Measurements from ENCODE around the gene SIPA1L3. TPM values are rescaled to one million over a fixed set of nuclear protein-coding genes. Genes with fewer than 3 reads are reported as not detected.

Gene SIPA1L3
- total and polyA plus RNA-seq, 10 of the 15 experiments (the other 5 are each of a cell fraction or from before 2014, with no cell fraction given): 0.24 to 66.2 (median 19.1) TPM

GRCh38 chr19:38009650-38010242 lies 102.7 kb downstream of the SIPA1L3 start:
- DNase-seq (ENCODE audit: low read depth, low spot score) (peak; percentile 51), FAIRE-seq (peak; percentile 61), ATAC-seq (peak; percentile 57)
- Histone ChIP-seq H3K36me3 (ENCODE audit: control insufficient read depth in 2 of 2, insufficient read depth in 2 of 2, low read length in 1 of 2) (peaks cover 3 to 12% of the 10 kb centered on the region in 2 experiments; a peak in 3 of 4 replicates), H3K4me1 (ENCODE audit: control insufficient read depth, insufficient read depth, low read length) (peaks cover 47% of the 10 kb centered on the region), H3K9ac (ENCODE audit: control insufficient read depth, insufficient read depth, low read length) (no peak overlapping the region), H3K4me3 (no peak overlapping the region), H3K9me3 (replicated peaks; ENCODE audit: control insufficient read depth, insufficient read depth, low read length) (no peaks in the 10 kb centered on the region), H3K27ac (ENCODE audit: control insufficient read depth, insufficient read depth) (peak overlapping the region; percentile 34), H3K79me2 (ENCODE audit: control insufficient read depth, insufficient read depth, low read length) (peaks cover 43% of the 10 kb centered on the region), H3K27me3 (replicated peaks in 1 of 2; ENCODE audit: control insufficient read depth in 2 of 2, insufficient read depth in 2 of 2, low read length in 1 of 2) (no peaks in the 10 kb centered on the region), H4K20me1 (ENCODE audit: control insufficient read depth, insufficient read depth) (no peaks in the 10 kb centered on the region), H2AFZ (ENCODE audit: control insufficient read depth, low read depth, low read length) (no peak overlapping the region), H3K4me2 (ENCODE audit: control insufficient read depth, insufficient read depth) (no peak overlapping the region; the same call in 1 of the 2 replicates)
- ChIA-PET POLR2A (interaction anchor here (0.6 kb wide), 1 partner anchor 78 kb away, joined by 3 read pairs; no protein-coding TSS in a partner anchor), CTCF (no interaction called here), RAD21 (ENCODE audit: unreplicated experiment) (interaction anchor here (0.9 to 7.4 kb wide), 7 partner anchors 21 to 108 kb away, joined by 3 to 122 read pairs (median 4); partner anchors contain the start of genes SIPA1L3 and WDR87), SMC1A (ENCODE audit: uncharacterized antibody, unreplicated experiment) (interaction anchor here (0.9 to 9.1 kb wide), 8 partner anchors 9 to 104 kb away, joined by 3 to 102 read pairs (median 4); partner anchors contain the start of gene WDR87)
- in situ Hi-C loops (cut with MboI): no loop called here
- intact Hi-C loops (cut with micrococcal nuclease; ENCODE audit: unreplicated experiment): no loop called here
- WGBS (ENCODE audit: insufficient coverage, insufficient replicate concordance, low lambda C conversion rate, missing lambda C conversion rate): 35% methylated on average over 9 of the region's 9 CpGs
- BruUV-seq (replicated peaks): no TSS peak
- TF ChIP-seq, protein P1, sequence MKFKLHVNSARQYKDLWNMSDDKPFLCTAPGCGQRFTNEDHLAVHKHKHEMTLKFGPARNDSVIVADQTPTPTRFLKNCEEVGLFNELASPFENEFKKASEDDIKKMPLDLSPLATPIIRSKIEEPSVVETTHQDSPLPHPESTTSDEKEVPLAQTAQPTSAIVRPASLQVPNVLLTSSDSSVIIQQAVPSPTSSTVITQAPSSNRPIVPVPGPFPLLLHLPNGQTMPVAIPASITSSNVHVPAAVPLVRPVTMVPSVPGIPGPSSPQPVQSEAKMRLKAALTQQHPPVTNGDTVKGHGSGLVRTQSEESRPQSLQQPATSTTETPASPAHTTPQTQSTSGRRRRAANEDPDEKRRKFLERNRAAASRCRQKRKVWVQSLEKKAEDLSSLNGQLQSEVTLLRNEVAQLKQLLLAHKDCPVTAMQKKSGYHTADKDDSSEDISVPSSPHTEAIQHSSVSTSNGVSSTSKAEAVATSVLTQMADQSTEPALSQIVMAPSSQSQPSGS (IDR thresholded peaks at IDR 0.05; ENCODE audit: low read length): 0 out of 2 replicates have a peak, but pooled peaks have one; percentile 33
- TF ChIP-seq, protein P2, sequence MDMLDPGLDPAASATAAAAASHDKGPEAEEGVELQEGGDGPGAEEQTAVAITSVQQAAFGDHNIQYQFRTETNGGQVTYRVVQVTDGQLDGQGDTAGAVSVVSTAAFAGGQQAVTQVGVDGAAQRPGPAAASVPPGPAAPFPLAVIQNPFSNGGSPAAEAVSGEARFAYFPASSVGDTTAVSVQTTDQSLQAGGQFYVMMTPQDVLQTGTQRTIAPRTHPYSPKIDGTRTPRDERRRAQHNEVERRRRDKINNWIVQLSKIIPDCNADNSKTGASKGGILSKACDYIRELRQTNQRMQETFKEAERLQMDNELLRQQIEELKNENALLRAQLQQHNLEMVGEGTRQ (IDR thresholded peaks at IDR 0.05; ENCODE audit: borderline replicate concordance, low read depth, low read length): no peak
- TF ChIP-seq ZBED1 (IDR thresholded peaks at IDR 0.05; ENCODE audit: borderline replicate concordance) (no peak), CEBPZ (IDR thresholded peaks at IDR 0.05; ENCODE audit: low read depth, low read length) (no peak), RAD51 (IDR thresholded peaks at IDR 0.05) (no peak), POU2F2 (IDR thresholded peaks at IDR 0.05; ENCODE audit: borderline replicate concordance, low read depth, low read length) (no peak), KDM1A (IDR thresholded peaks at IDR 0.05; ENCODE audit: borderline replicate concordance) (no peak), ZNF622 (IDR thresholded peaks at IDR 0.05) (no peak), CBX3 (IDR thresholded peaks at IDR 0.05; ENCODE audit: borderline replicate concordance, low read depth) (no peak), EP300 (IDR thresholded peaks at IDR 0.05; ENCODE audit: borderline replicate concordance in 1 of 2, control insufficient read depth in 1 of 2, low read depth in 2 of 2, low read length in 2 of 2) (peak; percentile 46 to 47; a peak in 2 of 4 replicates), ASH2L (IDR thresholded peaks at IDR 0.05; ENCODE audit: borderline replicate concordance, low read depth) (no peak), NRF1 (conservative IDR thresholded peaks at IDR 0.05; ENCODE audit: low read depth, low read length) (no peak)
- TF ChIP-seq, protein P3, sequence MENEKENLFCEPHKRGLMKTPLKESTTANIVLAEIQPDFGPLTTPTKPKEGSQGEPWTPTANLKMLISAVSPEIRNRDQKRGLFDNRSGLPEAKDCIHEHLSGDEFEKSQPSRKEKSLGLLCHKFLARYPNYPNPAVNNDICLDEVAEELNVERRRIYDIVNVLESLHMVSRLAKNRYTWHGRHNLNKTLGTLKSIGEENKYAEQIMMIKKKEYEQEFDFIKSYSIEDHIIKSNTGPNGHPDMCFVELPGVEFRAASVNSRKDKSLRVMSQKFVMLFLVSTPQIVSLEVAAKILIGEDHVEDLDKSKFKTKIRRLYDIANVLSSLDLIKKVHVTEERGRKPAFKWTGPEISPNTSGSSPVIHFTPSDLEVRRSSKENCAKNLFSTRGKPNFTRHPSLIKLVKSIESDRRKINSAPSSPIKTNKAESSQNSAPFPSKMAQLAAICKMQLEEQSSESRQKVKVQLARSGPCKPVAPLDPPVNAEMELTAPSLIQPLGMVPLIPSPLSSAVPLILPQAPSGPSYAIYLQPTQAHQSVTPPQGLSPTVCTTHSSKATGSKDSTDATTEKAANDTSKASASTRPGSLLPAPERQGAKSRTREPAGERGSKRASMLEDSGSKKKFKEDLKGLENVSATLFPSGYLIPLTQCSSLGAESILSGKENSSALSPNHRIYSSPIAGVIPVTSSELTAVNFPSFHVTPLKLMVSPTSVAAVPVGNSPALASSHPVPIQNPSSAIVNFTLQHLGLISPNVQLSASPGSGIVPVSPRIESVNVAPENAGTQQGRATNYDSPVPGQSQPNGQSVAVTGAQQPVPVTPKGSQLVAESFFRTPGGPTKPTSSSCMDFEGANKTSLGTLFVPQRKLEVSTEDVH (IDR thresholded peaks at IDR 0.05; ENCODE audit: low read depth, partially characterized antibody): no peak

Measured in GM12878 (cell line).